Caco-2 (cell line): ENCODE measurements around the gene SBNO2. TPM values are rescaled to one million over a fixed set of nuclear protein-coding genes. Genes with fewer than 3 reads are reported as not detected.

Source experiments
- BruUV-seq: library from RNA; stranded (reverse); fragments of 400-500 nt; replicated peaks from 2 replicates; lab custom pipeline; 2021; lab: Mats Ljungman, UMichigan
- CTCF ChIA-PET: fragments of 300-600 bp; sonication (Branson Sonifier 250); formaldehyde crosslinking; loops from one replicate; lab custom pipeline; 2022; ENCODE audit warnings: antibody characterized with exemption; lab: Charles Lee
- POLR2A ChIA-PET: fragments of 300-600 bp; sonication (Branson Sonifier 250); formaldehyde crosslinking; loops from one replicate; lab custom pipeline; 2022; ENCODE audit warnings: antibody characterized with exemption; lab: Charles Lee
- DNase-seq, 2 experiments: peaks; one replicate each; pipeline versions ENCODE4 v3.0.0 to v3.0.0-alpha.2; 2020 to 2022
- H3K27me3 ChIP-seq: replicated peaks from 2 replicates; pipeline ENCODE4 v1.6.0; 2011; ENCODE audit warnings: low read length; ENCODE audit not compliant: control insufficient read depth, insufficient read depth
- H3K36me3 ChIP-seq: 2 replicates; pipeline ENCODE4 v1.5.1; 2011; ENCODE audit warnings: low read length; ENCODE audit not compliant: control insufficient read depth, insufficient read depth
- H3K4me1 ChIP-seq: fragments of 250-450 bp; sonication (Bioruptor Pico); 2 replicates; pipeline ENCODE4 v1.5.1; 2020; ENCODE audit warnings: mild to moderate bottlenecking
- H3K4me3 ChIP-seq: 2 replicates; pipeline ENCODE4 v1.5.1; 2011; ENCODE audit warnings: low read depth, mild to moderate bottlenecking, control low read depth, low read length
- H3K9me3 ChIP-seq: fragments of 250-450 bp; sonication (Bioruptor Pico); 2 replicates; pipeline ENCODE4 v1.5.1; 2020; ENCODE audit warnings: mild to moderate bottlenecking, moderate library complexity
- H3K27ac Mint-ChIP-seq: one replicate; pipeline ENCODE4 v1.8.0; 2022; ENCODE audit warnings: mixed read lengths; ENCODE audit not compliant: unreplicated experiment
- H3K27me3 Mint-ChIP-seq: one replicate; pipeline ENCODE4 v1.8.0; 2022; ENCODE audit warnings: mixed read lengths; ENCODE audit not compliant: insufficient read depth, unreplicated experiment
- H3K36me3 Mint-ChIP-seq: one replicate; pipeline ENCODE4 v1.8.0; 2022; ENCODE audit warnings: mild to moderate bottlenecking, mixed read lengths; ENCODE audit not compliant: insufficient read depth, unreplicated experiment
- H3K4me1 Mint-ChIP-seq: one replicate; pipeline ENCODE4 v1.8.0; 2022; ENCODE audit warnings: low read depth, mixed read lengths; ENCODE audit not compliant: unreplicated experiment
- H3K4me3 Mint-ChIP-seq: one replicate; pipeline ENCODE4 v1.8.0; 2022; ENCODE audit warnings: mild to moderate bottlenecking, moderate library complexity, mixed read lengths; ENCODE audit not compliant: unreplicated experiment
- H3K9me3 Mint-ChIP-seq: one replicate; pipeline ENCODE4 v1.8.0; 2022; ENCODE audit warnings: mixed read lengths; ENCODE audit not compliant: unreplicated experiment
- intact Hi-C: fragments of 100-400 bp; cut with micrococcal nuclease; formaldehyde crosslinking; loops from one replicate; pipeline ENCODE4 v1.10.0; 2022; ENCODE audit not compliant: unreplicated experiment
- total RNA-seq: library from RNA; stranded (reverse); gene quantifications from 2 replicates; pipeline ENCODE4 v1.2.3, GENCODE V29; 2022
- TF ChIP-seq, protein P1 (sequence below), 2 experiments: fragments of 200-600 bp in 1 of 2; IDR thresholded peaks; 1 replicate in 1 of 2; 2 replicates in 1 of 2; pipeline versions ENCODE4 v1.5.1 to v1.8.0; 2011 to 2022; ENCODE audit warnings: antibody characterized with exemption in 1 of 2, control low read depth in 1 of 2, inconsistent platforms in 1 of 2, low read depth in 1 of 2, low read length in 1 of 2, mild to moderate bottlenecking in 1 of 2, moderate library complexity in 1 of 2; ENCODE audit not compliant: insufficient read depth in 1 of 2, severe bottlenecking in 1 of 2, unreplicated experiment in 1 of 2

SBNO2 gene
- total RNA-seq, 1 experiment from 2014 or later = 41.2 TPM

DNA sequence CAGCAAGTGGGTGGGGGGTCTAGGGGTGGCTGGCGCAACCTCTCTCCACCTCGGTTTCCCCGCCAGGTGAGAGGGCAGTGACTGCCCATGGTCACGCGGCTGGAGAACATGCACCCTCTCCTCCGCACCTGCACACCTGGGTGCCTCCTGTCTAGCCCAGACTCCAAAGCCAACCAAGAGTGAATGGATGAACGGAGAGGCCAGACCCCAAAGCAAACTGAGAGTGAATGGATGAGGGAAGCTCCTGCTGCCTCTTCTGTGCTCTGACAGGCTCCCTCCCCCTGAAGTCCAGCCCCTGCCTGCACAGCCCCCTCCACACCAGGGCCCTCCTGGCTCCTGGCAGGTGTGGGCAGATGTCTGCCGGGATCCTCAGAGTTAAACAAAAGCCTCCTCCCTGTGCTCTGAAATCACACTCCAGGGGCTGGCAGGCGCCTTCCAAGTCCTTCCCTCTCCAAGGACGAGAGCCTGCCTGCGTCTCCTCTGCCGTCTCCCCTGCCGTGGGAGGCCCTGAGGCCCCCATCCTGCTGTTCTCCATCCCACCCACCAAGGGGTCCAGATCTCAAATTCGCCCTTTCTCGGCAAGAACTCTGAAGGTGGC, 2.2 kb downstream of the SBNO2 start:
- H3K27ac Mint-ChIP-seq = peak overlapping the region; percentile 96
- H3K4me3 ChIP-seq = no peak overlapping the region
- no peaks in the 10 kb centered on the region for H3K27me3 ChIP-seq
- ChIA-PET POLR2A (no interaction called here), CTCF (interaction anchor here (0.5 kb wide), 1 partner anchor 194 kb away, joined by 3 read pairs; no protein-coding TSS in a partner anchor)
- H3K4me3 Mint-ChIP-seq = peak overlapping the region; percentile 9
- H3K36me3 Mint-ChIP-seq = peaks cover 17% of the 10 kb centered on the region
- H3K4me1 ChIP-seq = 0 out of 2 replicates have a peak, but pooled peaks cover 3% of the 10 kb centered on the region
- no peaks in the 10 kb centered on the region for H3K9me3 Mint-ChIP-seq
- TF ChIP-seq, protein P1, sequence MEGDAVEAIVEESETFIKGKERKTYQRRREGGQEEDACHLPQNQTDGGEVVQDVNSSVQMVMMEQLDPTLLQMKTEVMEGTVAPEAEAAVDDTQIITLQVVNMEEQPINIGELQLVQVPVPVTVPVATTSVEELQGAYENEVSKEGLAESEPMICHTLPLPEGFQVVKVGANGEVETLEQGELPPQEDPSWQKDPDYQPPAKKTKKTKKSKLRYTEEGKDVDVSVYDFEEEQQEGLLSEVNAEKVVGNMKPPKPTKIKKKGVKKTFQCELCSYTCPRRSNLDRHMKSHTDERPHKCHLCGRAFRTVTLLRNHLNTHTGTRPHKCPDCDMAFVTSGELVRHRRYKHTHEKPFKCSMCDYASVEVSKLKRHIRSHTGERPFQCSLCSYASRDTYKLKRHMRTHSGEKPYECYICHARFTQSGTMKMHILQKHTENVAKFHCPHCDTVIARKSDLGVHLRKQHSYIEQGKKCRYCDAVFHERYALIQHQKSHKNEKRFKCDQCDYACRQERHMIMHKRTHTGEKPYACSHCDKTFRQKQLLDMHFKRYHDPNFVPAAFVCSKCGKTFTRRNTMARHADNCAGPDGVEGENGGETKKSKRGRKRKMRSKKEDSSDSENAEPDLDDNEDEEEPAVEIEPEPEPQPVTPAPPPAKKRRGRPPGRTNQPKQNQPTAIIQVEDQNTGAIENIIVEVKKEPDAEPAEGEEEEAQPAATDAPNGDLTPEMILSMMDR (IDR thresholded peaks at IDR 0.05; ENCODE audit: insufficient read depth in 1 of 2, low read depth in 1 of 2, low read length in 1 of 2, severe bottlenecking in 1 of 2, unreplicated experiment in 1 of 2) = no peak
- BruUV-seq = no TSS peak
- no peaks in the 10 kb centered on the region for H3K36me3 ChIP-seq
- no peak for DNase-seq
- H3K27me3 Mint-ChIP-seq = no peaks in the 10 kb centered on the region
- H3K9me3 ChIP-seq = no peaks in the 10 kb centered on the region
- intact Hi-C loops = no loop called here
- H3K4me1 Mint-ChIP-seq = peaks cover 9% of the 10 kb centered on the region

DNA sequence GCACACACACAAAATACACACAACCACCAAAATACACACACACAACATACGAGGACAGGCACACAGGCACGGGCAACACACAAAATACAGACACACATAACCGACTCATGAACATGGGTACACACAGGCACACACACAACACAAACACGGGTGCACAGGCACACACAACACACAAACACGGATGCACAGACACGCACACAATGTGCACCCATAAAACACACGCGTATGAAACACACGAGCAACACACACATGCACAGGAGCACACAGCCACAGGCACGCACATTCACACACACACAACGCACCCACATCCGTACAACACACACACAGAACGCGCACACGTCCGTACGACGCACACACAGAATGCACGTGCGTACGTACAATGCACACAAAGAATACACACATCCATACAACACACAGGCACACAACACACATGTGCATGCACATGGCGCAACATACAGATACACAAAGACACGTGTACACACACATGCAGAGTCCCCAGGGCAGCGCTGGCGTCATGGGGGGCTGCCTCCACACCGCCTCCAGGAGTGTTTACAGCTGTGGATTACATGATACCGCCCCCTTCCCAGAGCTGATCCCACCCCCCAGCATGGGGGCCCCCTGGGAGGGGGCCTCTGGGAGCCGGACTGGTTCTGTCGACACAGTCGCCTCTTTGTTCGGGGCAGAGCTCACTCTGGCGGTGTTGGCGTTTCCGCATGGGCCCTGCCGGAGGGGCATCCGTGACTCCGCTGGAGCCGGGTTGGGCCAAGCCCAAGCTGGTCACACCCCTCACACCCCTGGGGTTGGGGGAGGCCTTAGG, 2.9 kb downstream of the SBNO2 start:
- Mint-ChIP-seq H3K4me3 (peak overlapping the region; percentile 42), H3K36me3 (peaks cover 17% of the 10 kb centered on the region), H3K9me3 (no peaks in the 10 kb centered on the region), H3K27me3 (no peaks in the 10 kb centered on the region), H3K27ac (peak overlapping the region; percentile 7), H3K4me1 (peaks cover 9% of the 10 kb centered on the region)
- Histone ChIP-seq H3K27me3 (no peaks in the 10 kb centered on the region), H3K36me3 (no peaks in the 10 kb centered on the region), H3K4me1 (0 out of 2 replicates have a peak, but pooled peaks cover 3% of the 10 kb centered on the region), H3K9me3 (no peaks in the 10 kb centered on the region), H3K4me3 (no peak overlapping the region)
- intact Hi-C loops = no loop called here
- BruUV-seq = no TSS peak
- CTCF ChIA-PET = no interaction called here
- no peak for DNase-seq
- POLR2A ChIA-PET = no interaction called here
- TF ChIP-seq, protein P1 (IDR thresholded peaks at IDR 0.05; ENCODE audit: insufficient read depth in 1 of 2, low read depth in 1 of 2, low read length in 1 of 2, severe bottlenecking in 1 of 2, unreplicated experiment in 1 of 2) = no peak

GRCh38 chr19:1169921-1170885, 3.9 kb downstream of the SBNO2 start:
- DNase-seq = no peak

More at GRCh38 chr19:1169921-1170885, 3.9 kb downstream of the SBNO2 start:
- Mint-ChIP-seq H3K27me3 (no peaks in the 10 kb centered on the region), H3K36me3 (peaks cover 22% of the 10 kb centered on the region), H3K9me3 (no peaks in the 10 kb centered on the region), H3K4me1 (peaks cover 9% of the 10 kb centered on the region), H3K4me3 (peak overlapping the region; percentile 42), H3K27ac (peak overlapping the region; percentile 7)
- CTCF ChIA-PET = no interaction called here
- Histone ChIP-seq H3K27me3 (no peaks in the 10 kb centered on the region), H3K36me3 (no peaks in the 10 kb centered on the region), H3K4me3 (no peak overlapping the region), H3K4me1 (0 out of 2 replicates have a peak, but pooled peaks cover 3% of the 10 kb centered on the region), H3K9me3 (no peaks in the 10 kb centered on the region)
- intact Hi-C loops = no loop called here
- no TSS peak for BruUV-seq
- POLR2A ChIA-PET = no interaction called here
- TF ChIP-seq, protein P1 (IDR thresholded peaks at IDR 0.05; ENCODE audit: insufficient read depth in 1 of 2, low read depth in 1 of 2, low read length in 1 of 2, severe bottlenecking in 1 of 2, unreplicated experiment in 1 of 2) = no peak
